ENCODE results near the gene ZNF576. TPM values are rescaled to one million over a fixed set of nuclear protein-coding genes. Genes with fewer than 3 reads are reported as not detected.

The ZNF576 gene
- total and polyA plus RNA-seq, 2 of the 13 experiments (the other 11 are each of a cell fraction or from before 2014, with no cell fraction given), result 7.2 to 9.6 TPM

- TF ChIP-seq MLXIP (CRISPR knock-in tag; IDR thresholded peaks at IDR 0.05; ENCODE audit: borderline replicate concordance), result no peak
- no peak for TF ChIP-seq PAX8 (CRISPR knock-in tag; IDR thresholded peaks at IDR 0.05; ENCODE audit: borderline replicate concordance)
- TF ChIP-seq ADNP (CRISPR knock-in tag; IDR thresholded peaks at IDR 0.05), result no peak
- no peak for TF ChIP-seq HES4 (CRISPR knock-in tag; IDR thresholded peaks at IDR 0.05; ENCODE audit: borderline replicate concordance)
- TF ChIP-seq ZNF530 (CRISPR knock-in tag; IDR thresholded peaks at IDR 0.05; ENCODE audit: low read depth), result no peak
- peak; percentile 79; the same call in 1 of the 2 replicates for TF ChIP-seq SALL2 (CRISPR knock-in tag; IDR thresholded peaks at IDR 0.05)
- TF ChIP-seq PRPF4 (IDR thresholded peaks at IDR 0.05; ENCODE audit: low read depth, low read length, poor library complexity, severe bottlenecking), result no peak
- TF ChIP-seq ZNF790 (CRISPR knock-in tag; IDR thresholded peaks at IDR 0.05; ENCODE audit: borderline replicate concordance), result no peak
- peak; percentile 54; the same call in 1 of the 2 replicates for TF ChIP-seq ZNF619 (CRISPR knock-in tag; IDR thresholded peaks at IDR 0.05)
- no peak for TF ChIP-seq CERS6 (CRISPR knock-in tag; IDR thresholded peaks at IDR 0.05)
- no peak for TF ChIP-seq ZKSCAN5 (CRISPR knock-in tag; IDR thresholded peaks at IDR 0.05)
- TF ChIP-seq NFAT5 (CRISPR knock-in tag; IDR thresholded peaks at IDR 0.05), result no peak
- peak; percentile 49; the same call in 1 of the 2 replicates for TF ChIP-seq RBFOX2 (IDR thresholded peaks at IDR 0.05; ENCODE audit: low read depth, low read length)
- TF ChIP-seq ZFAT (CRISPR knock-in tag; conservative IDR thresholded peaks at IDR 0.05), result no peak
- no peak for TF ChIP-seq ZNF644 (CRISPR knock-in tag; IDR thresholded peaks at IDR 0.05; ENCODE audit: low read depth)
- no peak for TF ChIP-seq PBX2 (CRISPR knock-in tag; IDR thresholded peaks at IDR 0.05)
- no peak for TF ChIP-seq ZNF75D (CRISPR knock-in tag; IDR thresholded peaks at IDR 0.05; ENCODE audit: borderline replicate concordance)
Measured at GRCh38 chr19:43595999-43596841, at the start of gene ZNF576, which contains the start of gene IRGQ (continued).
